Cardiac muscle cell (in vitro differentiated cells and primary cell): ENCODE results near the gene TAF1. TPM values are rescaled to one million over a fixed set of nuclear protein-coding genes. Genes with fewer than 3 reads are reported as not detected.

ENCODE experiments used
- DNase-seq, 2 donors: peaks; one replicate each; pipeline versions ENCODE4 v3.0.0 to v3.0.0-alpha.2; 2010 to 2017; ENCODE audit warnings: low read depth in 1 of 2, low spot score in 1 of 2
- H3K27ac ChIP-seq: fragments of 200-600 bp; sonication (generic); 2 replicates; pipeline ENCODE4 v1.5.1; 2016
- H3K27me3 ChIP-seq: fragments of 200-600 bp; sonication (generic); 2 replicates; pipeline ENCODE4 v1.6.0; 2016; ENCODE audit warnings: control low read depth
- H3K36me3 ChIP-seq: fragments of 200-600 bp; sonication (generic); 2 replicates; pipeline ENCODE4 v1.5.1; 2016; ENCODE audit warnings: control low read depth
- H3K4me1 ChIP-seq: fragments of 200-600 bp; sonication (generic); 2 replicates; pipeline ENCODE4 v1.8.1; 2017; ENCODE audit warnings: low read depth, mild to moderate bottlenecking, mixed run types
- H3K4me3 ChIP-seq: fragments of 200-600 bp; sonication (generic); 2 replicates; pipeline ENCODE4 v1.5.1; 2016; ENCODE audit warnings: mild to moderate bottlenecking
- H3K9me3 ChIP-seq: fragments of 200-600 bp; sonication (generic); 2 replicates; pipeline ENCODE4 v1.5.1; 2017; ENCODE audit warnings: low read depth, mild to moderate bottlenecking, control low read depth
- polyA plus RNA-seq: library from polyadenylated mRNA; unstranded; fragments of >200 nt; fragmentation: Nextera tagmentation; extraction: Ambion mirVana; gene quantifications from 2 replicates; pipeline ENCODE4 v1.2.1, GENCODE V29; 2016
- total RNA-seq: library from RNA; depleted of rRNA; stranded (reverse); fragments of >200 nt; gene quantifications from 2 replicates; pipeline ENCODE4 v1.2.3, GENCODE V29; 2016
- TF ChIP-seq, protein P1 (sequence below): IDR thresholded peaks from 2 replicates; pipeline ENCODE4 v1.5.1; 2012; ENCODE audit warnings: low read depth, mild to moderate bottlenecking, low read length

Gene TAF1
- total and polyA plus RNA-seq, 2 experiments from 2014 or later: 3.8 to 43.1 TPM

DNA sequence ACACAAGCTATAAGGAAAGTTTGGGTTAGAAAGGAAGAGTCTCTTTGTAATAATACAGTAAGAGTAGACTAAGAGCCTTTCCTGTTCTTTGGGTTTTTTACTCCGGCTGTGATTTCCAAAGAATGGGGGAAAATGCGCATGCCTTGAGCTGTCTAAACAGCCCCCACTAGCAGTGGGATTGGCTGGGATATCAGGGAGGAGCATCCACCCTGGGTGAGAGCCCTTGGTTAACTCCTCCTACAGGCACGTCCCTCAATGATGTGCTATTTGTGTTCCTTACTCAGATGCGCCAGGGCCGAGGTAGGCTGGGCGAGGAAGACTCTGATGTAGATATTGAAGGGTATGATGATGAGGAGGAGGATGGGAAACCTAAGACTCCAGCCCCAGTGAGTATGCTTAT, 92.7 kb downstream of the TAF1 start:
- Histone ChIP-seq H3K4me1 (no peaks in the 10 kb centered on the region), H3K36me3 (peaks cover 24% of the 10 kb centered on the region), H3K27ac (no peak overlapping the region), H3K9me3 (no peaks in the 10 kb centered on the region), H3K27me3 (no peaks in the 10 kb centered on the region), H3K4me3 (no peak overlapping the region)
- no peak for DNase-seq
- TF ChIP-seq, protein P1, sequence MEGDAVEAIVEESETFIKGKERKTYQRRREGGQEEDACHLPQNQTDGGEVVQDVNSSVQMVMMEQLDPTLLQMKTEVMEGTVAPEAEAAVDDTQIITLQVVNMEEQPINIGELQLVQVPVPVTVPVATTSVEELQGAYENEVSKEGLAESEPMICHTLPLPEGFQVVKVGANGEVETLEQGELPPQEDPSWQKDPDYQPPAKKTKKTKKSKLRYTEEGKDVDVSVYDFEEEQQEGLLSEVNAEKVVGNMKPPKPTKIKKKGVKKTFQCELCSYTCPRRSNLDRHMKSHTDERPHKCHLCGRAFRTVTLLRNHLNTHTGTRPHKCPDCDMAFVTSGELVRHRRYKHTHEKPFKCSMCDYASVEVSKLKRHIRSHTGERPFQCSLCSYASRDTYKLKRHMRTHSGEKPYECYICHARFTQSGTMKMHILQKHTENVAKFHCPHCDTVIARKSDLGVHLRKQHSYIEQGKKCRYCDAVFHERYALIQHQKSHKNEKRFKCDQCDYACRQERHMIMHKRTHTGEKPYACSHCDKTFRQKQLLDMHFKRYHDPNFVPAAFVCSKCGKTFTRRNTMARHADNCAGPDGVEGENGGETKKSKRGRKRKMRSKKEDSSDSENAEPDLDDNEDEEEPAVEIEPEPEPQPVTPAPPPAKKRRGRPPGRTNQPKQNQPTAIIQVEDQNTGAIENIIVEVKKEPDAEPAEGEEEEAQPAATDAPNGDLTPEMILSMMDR: no peak

DNA sequence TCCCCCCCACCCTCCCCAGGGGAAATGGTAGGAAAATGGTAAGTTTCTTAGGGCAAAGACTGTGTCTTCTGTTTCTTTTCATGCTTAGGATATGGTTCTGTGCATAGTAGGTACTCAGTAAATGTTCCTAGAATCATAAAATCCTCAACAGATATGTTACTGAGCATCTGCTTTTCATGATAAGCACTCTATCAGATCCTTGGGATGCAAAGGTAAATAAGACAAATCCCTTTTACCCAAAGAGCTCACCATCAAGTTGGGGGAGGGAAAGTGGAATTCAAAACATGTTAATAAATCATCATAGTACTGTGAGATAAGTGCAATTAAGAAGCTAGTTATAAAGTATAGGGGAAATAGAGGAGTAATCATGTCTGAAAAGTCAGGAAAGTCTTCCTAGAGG, 98.8 kb downstream of the TAF1 start:
- Histone ChIP-seq H3K27ac (no peak overlapping the region), H3K36me3 (peaks cover 14% of the 10 kb centered on the region), H3K4me1 (no peaks in the 10 kb centered on the region), H3K9me3 (no peaks in the 10 kb centered on the region), H3K4me3 (no peak overlapping the region), H3K27me3 (no peaks in the 10 kb centered on the region)
- TF ChIP-seq, protein P1: no peak
- DNase-seq: no peak

DNA sequence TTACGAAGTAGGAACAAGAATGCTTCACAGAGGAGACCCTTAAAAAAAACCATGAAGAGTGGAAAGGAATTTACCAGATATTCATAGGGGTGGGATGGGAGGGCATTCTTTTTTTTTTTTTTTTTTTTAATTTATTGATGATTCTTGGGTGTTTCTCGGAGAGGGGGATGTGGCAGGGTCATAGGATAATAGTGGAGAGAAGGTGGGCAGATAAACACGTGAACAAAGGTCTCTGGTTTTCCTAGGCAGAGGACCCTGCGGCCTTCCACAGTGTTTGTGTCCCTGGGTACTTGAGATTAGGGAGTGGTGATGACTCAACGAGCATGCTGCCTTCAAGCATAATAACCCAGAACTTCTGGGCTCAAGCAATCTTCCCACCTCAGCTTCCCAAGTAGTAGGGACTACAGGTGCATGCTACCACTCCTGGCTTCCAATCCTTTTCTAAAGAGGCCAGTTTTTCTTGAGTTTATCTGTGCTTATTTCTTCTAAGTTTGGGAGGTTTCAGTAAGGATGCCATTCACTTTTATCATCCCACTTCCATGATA, 100.9 kb downstream of the TAF1 start:
- H3K9me3 ChIP-seq: no peaks in the 10 kb centered on the region
- H3K27me3 ChIP-seq: no peaks in the 10 kb centered on the region
- H3K4me3 ChIP-seq: no peak overlapping the region
- no peak overlapping the region for H3K27ac ChIP-seq
- no peaks in the 10 kb centered on the region for H3K36me3 ChIP-seq
- no peaks in the 10 kb centered on the region for H3K4me1 ChIP-seq
- TF ChIP-seq, protein P1: no peak
- no peak for DNase-seq

DNA sequence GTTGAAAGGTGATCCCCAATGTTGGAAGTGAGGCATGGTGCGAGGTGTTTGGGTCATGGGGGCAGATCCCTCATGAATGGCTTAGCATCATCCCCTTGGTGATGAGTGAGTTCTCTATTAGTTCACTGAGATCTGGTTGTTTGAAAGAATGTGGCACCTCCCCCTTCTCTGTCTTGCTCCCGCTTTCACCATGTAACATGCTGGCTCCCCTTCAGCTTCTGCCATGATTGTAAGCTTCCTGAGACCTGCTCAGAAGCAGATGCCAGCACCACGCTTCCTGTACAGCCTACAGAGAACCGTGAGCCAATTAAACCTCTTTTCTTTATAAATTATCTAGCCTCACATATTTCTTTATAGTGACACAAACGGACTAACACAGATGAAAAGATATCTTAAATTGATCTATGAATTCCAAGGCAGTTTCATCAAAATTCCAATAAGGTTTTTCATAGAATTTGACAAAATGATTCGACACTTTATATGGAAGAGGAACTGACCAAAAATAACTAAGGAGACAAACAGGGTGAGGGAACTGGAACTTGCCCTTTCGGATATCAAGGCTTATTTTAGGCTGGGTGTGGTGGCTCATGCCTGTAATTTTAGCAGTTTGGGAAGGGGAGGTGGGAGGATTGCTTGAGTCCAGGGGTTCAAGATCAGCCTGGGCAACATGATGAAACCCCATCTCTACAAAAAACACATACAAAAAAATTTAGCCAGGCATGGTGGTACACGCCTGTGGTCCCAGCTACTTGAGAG, 109.8 kb downstream of the TAF1 start:
- TF ChIP-seq, protein P1: no peak
- Histone ChIP-seq H3K9me3 (no peaks in the 10 kb centered on the region), H3K27me3 (no peaks in the 10 kb centered on the region), H3K36me3 (no peaks in the 10 kb centered on the region), H3K27ac (no peak overlapping the region), H3K4me1 (no peaks in the 10 kb centered on the region), H3K4me3 (no peak overlapping the region)
- peak in 1 of 2 donors; percentile 3 for DNase-seq

DNA sequence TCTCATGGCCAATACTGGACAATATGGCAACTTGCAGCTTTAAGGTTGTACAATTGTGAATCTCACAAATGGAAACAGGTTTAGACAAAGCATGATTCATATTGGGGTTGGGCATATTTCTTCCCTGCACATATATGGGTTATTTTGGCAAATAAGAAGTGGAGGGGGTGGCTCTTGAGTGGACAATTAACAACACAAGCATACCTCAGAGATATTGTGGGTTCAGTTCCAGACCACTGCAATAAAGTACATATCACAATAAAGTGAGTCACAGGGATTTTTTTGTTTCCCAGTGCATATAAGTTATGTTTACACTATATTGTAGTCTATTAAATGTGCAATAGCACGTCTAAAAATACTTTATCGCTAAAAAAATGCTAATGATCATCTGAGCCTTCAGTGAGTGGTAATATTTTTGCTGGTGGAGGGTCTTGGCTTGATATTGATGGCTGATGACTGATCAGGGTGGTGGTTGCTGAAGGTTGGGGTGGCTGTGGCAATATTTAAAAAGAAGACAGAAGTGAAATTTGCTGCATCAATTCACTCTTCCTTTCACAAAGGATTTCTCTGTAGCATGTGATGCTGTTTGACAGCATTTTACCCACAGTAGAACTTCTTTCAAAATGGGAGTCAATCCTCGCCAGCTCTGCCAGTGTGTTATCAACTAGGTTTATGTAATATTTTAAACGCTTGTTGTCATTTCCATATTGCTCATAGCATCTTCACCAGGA, 116.2 kb downstream of the TAF1 start:
- Histone ChIP-seq H3K9me3 (no peaks in the 10 kb centered on the region), H3K4me3 (no peak overlapping the region), H3K4me1 (no peaks in the 10 kb centered on the region), H3K27ac (no peak overlapping the region), H3K27me3 (no peaks in the 10 kb centered on the region), H3K36me3 (no peaks in the 10 kb centered on the region)
- no peak for DNase-seq
- TF ChIP-seq, protein P1: no peak
